LoVo (cell line): Measurements from ENCODE around the gene ZNF668.
"Not testable (repeated sequence)": the region's sequence is repeated elsewhere in the genome, so short reads cannot be mapped to it uniquely, and the experiment has no call there.

Source experiments
- DNase-seq: peaks from one replicate; pipeline ENCODE4 v3.0.0-alpha.2; 2016; ENCODE audit warnings: low spot score

Gene ZNF668

DNA sequence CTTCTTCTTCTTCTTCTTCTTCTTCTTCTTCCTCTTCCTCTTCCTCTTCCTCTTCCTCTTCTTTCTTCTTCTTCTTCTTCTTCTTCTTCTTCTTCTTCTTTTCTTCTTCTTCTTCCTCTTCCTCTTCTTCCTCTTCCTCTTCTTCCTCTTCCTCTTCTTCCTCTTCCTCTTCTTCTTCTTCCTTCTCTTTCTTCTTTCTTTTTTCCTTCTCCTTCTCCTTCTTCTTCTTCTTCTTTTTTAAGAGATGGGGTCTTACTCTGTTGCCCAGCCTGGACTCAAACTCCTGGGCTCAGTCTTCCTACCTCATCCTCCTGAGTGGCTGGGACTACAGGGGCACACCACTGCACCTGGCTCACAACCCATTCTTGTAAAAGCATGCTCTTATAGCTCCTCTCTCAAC, 60.7 kb downstream of the ZNF668 start:
- DNase-seq, result not testable (repeated sequence)

- DNase-seq, result not testable (repeated sequence)
Measured at GRCh38 chr16:31011815-31012214, 62.2 kb downstream of the ZNF668 start.
